IMR-90 (cell line): ENCODE data around the gene MAFB. TPM values are rescaled to one million over a fixed set of nuclear protein-coding genes. Genes with fewer than 3 reads are reported as not detected.

Source experiments
- ATAC-seq: fragments of 200-7000 bp; cut with Tn5 transposase; 2 replicates; pipeline ENCODE4 v1.9.1; 2020; ENCODE audit warnings: low read depth, mild to moderate bottlenecking, moderate library complexity
- BruUV-seq: library from RNA; stranded (reverse); fragments of 400-500 nt; replicated peaks from 2 replicates; lab custom pipeline; 2021; lab: Mats Ljungman, UMichigan
- CTCF ChIA-PET: fragments of 300-600 bp; formaldehyde crosslinking; extraction: SDS; loops from one replicate; lab custom pipeline; 2021; ENCODE audit warnings: antibody characterized with exemption; lab: Yijun Ruan, JAX
- POLR2A ChIA-PET: fragments of 300-600 bp; sonication (Branson Sonifier 250); formaldehyde crosslinking; loops from one replicate; lab custom pipeline; 2022; ENCODE audit warnings: antibody characterized with exemption; ENCODE audit not compliant: unreplicated experiment; lab: Charles Lee
- DNase-seq: peaks from one replicate; pipeline ENCODE4 v3.0.0; 2013
- H2AFZ ChIP-seq: replicated peaks from 2 replicates; pipeline ENCODE3; 2013; ENCODE audit warnings: low read length, mild to moderate bottlenecking; ENCODE audit not compliant: poor library complexity
- H2AK5ac ChIP-seq: 2 replicates; pipeline ENCODE4 v1.6.1; 2013; ENCODE audit warnings: low read depth, low read length, inconsistent platforms
- H2AK9ac ChIP-seq: replicated peaks from 2 replicates; pipeline ENCODE3; 2013; ENCODE audit warnings: mild to moderate bottlenecking, low read depth, low read length, moderate library complexity; ENCODE audit not compliant: poor library complexity
- H2BK120ac ChIP-seq: 2 replicates; pipeline ENCODE4 v1.6.1; 2013; ENCODE audit warnings: low read depth, low read length, inconsistent platforms
- H2BK15ac ChIP-seq: 3 replicates; pipeline ENCODE4 v1.6.1; 2013; ENCODE audit warnings: low read depth, low read length, inconsistent platforms
- H2BK20ac ChIP-seq: 2 replicates; pipeline ENCODE4 v1.6.1; 2013; ENCODE audit warnings: low read depth, mild to moderate bottlenecking, inconsistent platforms, low read length, moderate library complexity
- H2BK5ac ChIP-seq: 2 replicates; pipeline ENCODE4 v1.6.1; 2013; ENCODE audit warnings: mild to moderate bottlenecking, low read depth, low read length, inconsistent platforms; ENCODE audit not compliant: poor library complexity, severe bottlenecking
- H3K14ac ChIP-seq: replicated peaks from 2 replicates; pipeline ENCODE4 v1.6.1; 2013; ENCODE audit warnings: low read depth, low read length, inconsistent platforms
- H3K18ac ChIP-seq: 2 replicates; pipeline ENCODE4 v1.6.1; 2013; ENCODE audit warnings: low read depth, low read length, control low read depth
- H3K23ac ChIP-seq: 2 replicates; pipeline ENCODE4 v1.6.1; 2013; ENCODE audit warnings: low read depth, low read length, inconsistent platforms
- H3K27ac ChIP-seq: 2 replicates; pipeline ENCODE4 v1.5.1; 2013; ENCODE audit warnings: mild to moderate bottlenecking, control low read depth, low read length; ENCODE audit not compliant: insufficient read depth
- H3K27me3 ChIP-seq: 2 replicates; pipeline ENCODE4 v1.6.1; 2013; ENCODE audit warnings: low read length; ENCODE audit not compliant: control insufficient read depth, insufficient read depth
- H3K36me3 ChIP-seq: 2 replicates; pipeline ENCODE4 v1.6.1; 2013; ENCODE audit warnings: low read length, mixed read lengths; ENCODE audit not compliant: control insufficient read depth, insufficient read depth
- H3K4ac ChIP-seq: 2 replicates; pipeline ENCODE4 v1.6.1; 2013; ENCODE audit warnings: low read depth, low read length, inconsistent platforms
- H3K4me1 ChIP-seq: 2 replicates; pipeline ENCODE4 v1.6.1; 2013; ENCODE audit warnings: low read length, mixed read lengths; ENCODE audit not compliant: control insufficient read depth, insufficient read depth
- H3K4me2 ChIP-seq: 2 replicates; pipeline ENCODE4 v1.6.1; 2013; ENCODE audit warnings: low read depth, mild to moderate bottlenecking, control low read depth, low read length, moderate library complexity
- H3K4me3 ChIP-seq: 2 replicates; pipeline ENCODE4 v1.5.1; 2013; ENCODE audit warnings: low read depth, mild to moderate bottlenecking, control low read depth, low read length, moderate library complexity; ENCODE audit not compliant: insufficient read depth
- H3K56ac ChIP-seq: 2 replicates; pipeline ENCODE4 v1.6.1; 2013; ENCODE audit warnings: low read length, inconsistent platforms; ENCODE audit not compliant: insufficient read depth; ENCODE audit errors: extremely low read depth
- H3K79me1 ChIP-seq, 2 experiments: 2 replicates each; pipeline ENCODE4 v1.6.1; 2013; ENCODE audit warnings: low read length in 2 of 2, inconsistent platforms in 1 of 2, low read depth in 1 of 2
- H3K9ac ChIP-seq: 2 replicates; pipeline ENCODE4 v1.6.1; 2013; ENCODE audit warnings: low read depth, low read length, control low read depth
- H3K9me1 ChIP-seq: 2 replicates; pipeline ENCODE4 v1.6.1; 2013; ENCODE audit warnings: low read length, inconsistent platforms; ENCODE audit not compliant: insufficient read depth
- H3K9me3 ChIP-seq: 2 replicates; pipeline ENCODE4 v1.6.1; 2013; ENCODE audit warnings: low read length; ENCODE audit not compliant: control insufficient read depth, insufficient read depth
- H4K20me1 ChIP-seq: 2 replicates; pipeline ENCODE4 v1.6.1; 2013; ENCODE audit warnings: low read length, inconsistent platforms; ENCODE audit not compliant: insufficient read depth
- H4K5ac ChIP-seq: 2 replicates; pipeline ENCODE4 v1.6.1; 2013; ENCODE audit warnings: mild to moderate bottlenecking, low read depth, low read length, control low read depth
- H4K8ac ChIP-seq, 2 experiments: 2 replicates each; pipeline ENCODE4 v1.6.1; 2013; ENCODE audit warnings: low read depth in 2 of 2, low read length in 2 of 2, control low read depth in 1 of 2, inconsistent platforms in 1 of 2
- H4K91ac ChIP-seq: 2 replicates; pipeline ENCODE4 v1.6.1; 2013; ENCODE audit warnings: low read depth, low read length, inconsistent platforms; ENCODE audit not compliant: insufficient read depth
- BHLHE40 ChIP-seq: fragments of 150-350 bp; IDR thresholded peaks from 2 replicates; pipeline ENCODE4 v1.6.1; 2016; ENCODE audit warnings: mild to moderate bottlenecking, low read depth, low read length
- CEBPB ChIP-seq: IDR thresholded peaks from 2 replicates; pipeline ENCODE4 v1.6.1; 2012; ENCODE audit warnings: low read depth, low read length, improper control_type of control experiment
- CHD1 ChIP-seq: IDR thresholded peaks from 2 replicates; pipeline ENCODE4 v1.6.1; 2012; ENCODE audit warnings: low read depth, low read length, improper control_type of control experiment
- MAFK ChIP-seq: IDR thresholded peaks from 2 replicates; pipeline ENCODE4 v1.6.1; 2012; ENCODE audit warnings: low read depth, low read length, improper control_type of control experiment
- MAZ ChIP-seq: IDR thresholded peaks from 2 replicates; pipeline ENCODE4 v1.6.1; 2012; ENCODE audit warnings: low read depth, mild to moderate bottlenecking, low read length, improper control_type of control experiment, moderate library complexity, borderline replicate concordance
- MXI1 ChIP-seq: IDR thresholded peaks from 2 replicates; pipeline ENCODE4 v1.6.1; 2012; ENCODE audit warnings: low read depth, mild to moderate bottlenecking, low read length, moderate library complexity, borderline replicate concordance
- NFE2L2 ChIP-seq: fragments of 150-350 bp; IDR thresholded peaks from 2 replicates; pipeline ENCODE4 v1.6.1; 2016; ENCODE audit warnings: low read depth, mild to moderate bottlenecking, low read length
- RAD21 ChIP-seq: IDR thresholded peaks from 2 replicates; pipeline ENCODE4 v1.6.1; 2012; ENCODE audit warnings: low read length, improper control_type of control experiment
- RCOR1 ChIP-seq: IDR thresholded peaks from 2 replicates; pipeline ENCODE4 v1.6.1; 2012; ENCODE audit warnings: mild to moderate bottlenecking, low read length, improper control_type of control experiment; ENCODE audit not compliant: insufficient replicate concordance
- SMC3 ChIP-seq: fragments of 150-350 bp; IDR thresholded peaks from 2 replicates; pipeline ENCODE4 v1.6.1; 2016; ENCODE audit warnings: low read depth, mild to moderate bottlenecking, antibody characterized with exemption, low read length, moderate library complexity
- USF2 ChIP-seq: fragments of 150-350 bp; IDR thresholded peaks from 2 replicates; pipeline ENCODE4 v1.6.1; 2017; ENCODE audit warnings: mild to moderate bottlenecking, antibody characterized with exemption, low read length, low read depth
- WGBS, 2 experiments: methylation state at CpG; one replicate each; pipeline versions ENCODE4 v1.1.5 to v1.1.7; 2013; ENCODE audit warnings: missing lambda C conversion rate in 2 of 2; ENCODE audit not compliant: insufficient read length in 1 of 2; ENCODE audit errors: extremely low coverage in 2 of 2; 5-methylcytosine and 5-hydroxymethylcytosine counted together
- dilution Hi-C: fragments of 300-500 bp; cut with HindIII; formaldehyde crosslinking; loops from one replicate; pipeline ENCODE4 v1.14.3; 2018; ENCODE audit warnings: low sequenced_read_pairs; ENCODE audit not compliant: unreplicated experiment
- in situ Hi-C: fragments of 300-500 bp; cut with MboI; formaldehyde crosslinking; loops from 3 replicates; pipeline ENCODE4 v1.14.3; 2019; ENCODE audit warnings: low sequenced_read_pairs, inconsistent platforms, mixed read lengths
- intact Hi-C: fragments of 100-400 bp; cut with micrococcal nuclease; formaldehyde crosslinking; loops from 2 replicates; pipeline ENCODE4 v1.10.0; 2022
- polyA plus RNA-seq, 3 experiments: library from polyadenylated mRNA; depleted of rRNA; stranded (reverse); fragments of >200 nt; gene quantifications; 2 replicates each; pipeline ENCODE4 v1.2.3, GENCODE V29; 2012; ENCODE audit warnings: low replicate concordance in 1 of 3
- total RNA-seq: library from RNA; depleted of rRNA; stranded (reverse); fragments of >200 nt; gene quantifications from 2 replicates; pipeline ENCODE4 v1.2.3, GENCODE V29; 2012
- TF ChIP-seq, protein P1 (sequence below): conservative IDR thresholded peaks from 2 replicates; pipeline ENCODE4 v1.5.1; 2012; ENCODE audit warnings: mild to moderate bottlenecking, low read depth, low read length, improper control_type of control experiment

MAFB gene
- total and polyA plus RNA-seq, 2 of the 4 experiments (the other 2 are of a cell fraction), result 0.07 TPM; not detected in 1

- no peak overlapping the region for H3K27ac ChIP-seq
- H3K4me3 ChIP-seq, result no peak overlapping the region
- no peak overlapping the region for H3K14ac ChIP-seq
- intact Hi-C loops, result no loop called here
- WGBS, 2 experiments, result 100% methylated on average over 2 of the region's 3 CpGs; no CpG with 5 or more reads in 1 of the 2 experiments
- TF ChIP-seq RAD21 (no peak), USF2 (no peak), MAFK (no peak), CHD1 (no peak), CEBPB (no peak), SMC3 (no peak), MXI1 (no peak), NFE2L2 (no peak), BHLHE40 (no peak), MAZ (no peak), RCOR1 (no peak)
- TF ChIP-seq, protein P1, sequence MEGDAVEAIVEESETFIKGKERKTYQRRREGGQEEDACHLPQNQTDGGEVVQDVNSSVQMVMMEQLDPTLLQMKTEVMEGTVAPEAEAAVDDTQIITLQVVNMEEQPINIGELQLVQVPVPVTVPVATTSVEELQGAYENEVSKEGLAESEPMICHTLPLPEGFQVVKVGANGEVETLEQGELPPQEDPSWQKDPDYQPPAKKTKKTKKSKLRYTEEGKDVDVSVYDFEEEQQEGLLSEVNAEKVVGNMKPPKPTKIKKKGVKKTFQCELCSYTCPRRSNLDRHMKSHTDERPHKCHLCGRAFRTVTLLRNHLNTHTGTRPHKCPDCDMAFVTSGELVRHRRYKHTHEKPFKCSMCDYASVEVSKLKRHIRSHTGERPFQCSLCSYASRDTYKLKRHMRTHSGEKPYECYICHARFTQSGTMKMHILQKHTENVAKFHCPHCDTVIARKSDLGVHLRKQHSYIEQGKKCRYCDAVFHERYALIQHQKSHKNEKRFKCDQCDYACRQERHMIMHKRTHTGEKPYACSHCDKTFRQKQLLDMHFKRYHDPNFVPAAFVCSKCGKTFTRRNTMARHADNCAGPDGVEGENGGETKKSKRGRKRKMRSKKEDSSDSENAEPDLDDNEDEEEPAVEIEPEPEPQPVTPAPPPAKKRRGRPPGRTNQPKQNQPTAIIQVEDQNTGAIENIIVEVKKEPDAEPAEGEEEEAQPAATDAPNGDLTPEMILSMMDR, result no peak
- H3K36me3 ChIP-seq, result 0 out of 2 replicates have a peak, but pooled peaks cover 1% of the 10 kb centered on the region
- H4K20me1 ChIP-seq, result no peaks in the 10 kb centered on the region
- no peak overlapping the region for H2BK15ac ChIP-seq
- H2BK20ac ChIP-seq, result no peak overlapping the region
- H2AFZ ChIP-seq, result no peak overlapping the region
- in situ Hi-C loops, result no loop called here
- no peak for DNase-seq
- no peak overlapping the region for H4K8ac ChIP-seq
- no peaks in the 10 kb centered on the region for H3K9me3 ChIP-seq
- CTCF ChIA-PET, result interaction anchor here (1.0 kb wide), 1 partner anchor 26 kb away, joined by 3 read pairs; no protein-coding TSS in a partner anchor
- H3K4me1 ChIP-seq, result no peaks in the 10 kb centered on the region
- no peak overlapping the region for H2AK9ac ChIP-seq
- no peak overlapping the region for H3K23ac ChIP-seq
- no peak overlapping the region for H3K9ac ChIP-seq
- H3K9me1 ChIP-seq, result no peaks in the 10 kb centered on the region
- H3K56ac ChIP-seq, result no peak overlapping the region
- no peak overlapping the region for H2BK5ac ChIP-seq
- ATAC-seq, result no peak
- H4K5ac ChIP-seq, result no peak overlapping the region
- BruUV-seq, result no TSS peak
- dilution Hi-C loops, result no loop called here
- no peak overlapping the region for H4K91ac ChIP-seq
- no peak overlapping the region for H2AK5ac ChIP-seq
- no peak overlapping the region for H3K4me2 ChIP-seq
- POLR2A ChIA-PET, result no interaction called here
- no peak overlapping the region for H2BK120ac ChIP-seq
- no peaks in the 10 kb centered on the region for H3K79me1 ChIP-seq
- H3K27me3 ChIP-seq, result peaks cover 2% of the 10 kb centered on the region
- no peak overlapping the region for H3K4ac ChIP-seq
- no peak overlapping the region for H3K18ac ChIP-seq
These were observed 26.5 kb upstream of the MAFB start for GRCh38 chr20:40715491-40715890.
